ENCODE measurements around the gene SLC22A8.
"Not testable (repeated sequence)": the region's sequence is repeated elsewhere in the genome, so short reads cannot be mapped to it uniquely, and the experiment has no call there.

SLC22A8 gene

GRCh38 chr11:63015521-63016215 lies at the start of gene SLC22A8:
Gene SLC22A8, minus strand, starts transcription at chr11:63015841. Its CDS starts 883 bp downstream, at chr11:63014958.
- DNase-seq, result no peak

- DNase-seq, result not testable (repeated sequence)
These were observed 30.6 kb upstream of the SLC22A8 start for GRCh38 chr11:63046203-63046602.

- DNase-seq, result no peak
These were observed 27.0 kb upstream of the SLC22A8 start for GRCh38 chr11:63042596-63042995.

- DNase-seq, result no peak
These were observed 16.8 kb upstream of the SLC22A8 start for GRCh38 chr11:63032457-63032856.

- DNase-seq, result peak; percentile 73 to 87
These were observed 8.4 kb upstream of the SLC22A8 start for GRCh38 chr11:63023841-63024648.

GRCh38 chr11:63023222-63023814 lies 7.7 kb upstream of the SLC22A8 start:
- DNase-seq, result no peak

- no peak for DNase-seq
These were observed 6.8 kb upstream of the SLC22A8 start for GRCh38 chr11:63022441-63022840.

GRCh38 chr11:63020671-63021291 lies 5.1 kb upstream of the SLC22A8 start:
- DNase-seq, result peak in 1 of 2 experiments; percentile 11

- DNase-seq, result no peak
These were observed 3.9 kb upstream of the SLC22A8 start for GRCh38 chr11:63019506-63019905.

GRCh38 chr11:63017306-63017974 lies 1.8 kb upstream of the SLC22A8 start:
- no peak for DNase-seq

- no peak for DNase-seq
These were observed 1.1 kb downstream of the SLC22A8 start for GRCh38 chr11:63014408-63015055.

- DNase-seq, result no peak
These were observed 2.8 kb downstream of the SLC22A8 start for GRCh38 chr11:63012839-63013238.

GRCh38 chr11:63012430-63012829 lies 3.2 kb downstream of the SLC22A8 start:
- DNase-seq, result no peak

- no peak for DNase-seq
These were observed 4.7 kb downstream of the SLC22A8 start for GRCh38 chr11:63010934-63011439.

GRCh38 chr11:63007920-63008319 lies 7.7 kb downstream of the SLC22A8 start:
- no peak for DNase-seq

- no peak for DNase-seq
These were observed 14.2 kb downstream of the SLC22A8 start for GRCh38 chr11:63001456-63001855.

GRCh38 chr11:62999649-63000048 lies 16.0 kb downstream of the SLC22A8 start:
- no peak for DNase-seq

GRCh38 chr11:62999156-62999555 lies 16.5 kb downstream of the SLC22A8 start:
- no peak for DNase-seq

GRCh38 chr11:62996271-62996670 lies 19.4 kb downstream of the SLC22A8 start:
- no peak for DNase-seq

- DNase-seq, result no peak
These were observed 20.9 kb downstream of the SLC22A8 start for GRCh38 chr11:62994775-62995174.

- no peak for DNase-seq
These were observed 27.4 kb downstream of the SLC22A8 start for GRCh38 chr11:62988276-62988675.

All from stimulated activated CD4-positive, alpha-beta T cell treated with anti-CD3 and anti-CD28 coated beads, Interleukin-4, amount 100 ng/mL, for 4 hours (primary cell).